HG03196 (cell line): ENCODE results near the gene ARHGAP8.
"Not testable (repeated sequence)": the region's sequence is repeated elsewhere in the genome, so short reads cannot be mapped to it uniquely, and the experiment has no call there.

ENCODE experiments used
- ATAC-seq: cut with Tn5 transposase; IDR thresholded peaks from one replicate; pipeline ENCODE4 v1.9.1; 2021; ENCODE audit not compliant: unreplicated experiment

Gene ARHGAP8

GRCh38 chr22:44848791-44849420 lies 96.5 kb downstream of the ARHGAP8 start:
- ATAC-seq: no peak

DNA sequence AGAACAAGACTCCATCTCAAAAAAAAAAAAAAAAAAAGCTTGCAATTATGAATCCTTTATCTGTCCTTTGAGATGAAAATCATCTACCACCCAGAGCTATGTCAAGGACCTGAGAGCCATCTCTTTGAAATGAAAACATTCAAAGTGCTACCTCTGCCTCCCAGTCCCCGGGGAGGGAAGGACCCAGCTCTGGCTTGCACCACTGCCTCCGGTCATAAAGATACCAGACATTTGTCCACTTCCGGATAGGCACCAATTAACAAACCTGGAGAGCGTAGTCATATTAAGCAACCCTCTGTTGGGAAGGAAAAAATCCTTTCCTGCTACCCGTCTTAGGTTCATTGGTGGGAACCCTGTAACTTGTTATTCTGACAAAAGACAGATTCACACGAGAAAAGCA lies 98.6 kb downstream of the ARHGAP8 start:
- no peak for ATAC-seq

- not testable (repeated sequence) for ATAC-seq
These were observed 102.3 kb downstream of the ARHGAP8 start for GRCh38 chr22:44854641-44855040.

GRCh38 chr22:44855855-44856254 lies 103.5 kb downstream of the ARHGAP8 start:
- no peak for ATAC-seq

DNA sequence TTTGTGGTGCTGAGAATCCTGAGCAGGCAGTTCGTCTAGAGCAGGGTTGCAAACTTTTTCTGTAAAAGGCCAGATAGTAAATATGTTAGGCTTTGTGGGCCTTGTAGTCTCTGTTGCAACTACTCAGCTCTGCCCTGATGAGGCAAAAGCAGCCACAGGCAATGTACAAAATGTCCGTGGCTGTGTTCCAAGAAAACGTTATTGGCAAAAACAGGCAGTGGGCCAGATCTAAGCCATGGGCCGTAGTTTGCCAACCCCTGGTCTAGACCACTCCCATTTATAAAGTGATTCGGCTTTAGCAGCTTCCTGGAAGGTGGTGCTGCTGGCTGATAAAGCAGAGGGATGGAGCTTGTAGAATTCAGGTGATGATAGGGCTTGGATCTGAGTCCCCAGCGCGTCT lies 106.4 kb downstream of the ARHGAP8 start:
- ATAC-seq: not testable (repeated sequence)

DNA sequence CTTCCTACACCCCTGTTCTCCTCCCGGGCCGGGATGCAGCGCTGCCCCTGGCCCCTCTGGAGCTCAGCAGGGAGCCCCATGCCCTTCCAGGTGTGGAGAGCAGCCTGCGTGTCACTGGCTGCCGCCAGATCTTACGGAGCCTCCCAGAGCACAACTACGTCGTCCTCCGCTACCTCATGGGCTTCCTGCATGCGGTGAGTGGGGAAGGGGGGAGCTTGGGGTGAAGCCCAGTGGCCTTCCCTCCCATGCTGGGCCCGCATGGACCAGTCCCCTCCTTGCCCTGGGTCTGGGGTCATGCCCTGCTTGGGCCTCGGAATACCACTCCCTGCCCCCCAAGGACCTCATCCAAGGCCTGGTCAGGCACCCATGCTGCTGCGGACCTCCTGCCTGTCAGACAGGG lies 107.3 kb downstream of the ARHGAP8 start:
- no peak for ATAC-seq

DNA sequence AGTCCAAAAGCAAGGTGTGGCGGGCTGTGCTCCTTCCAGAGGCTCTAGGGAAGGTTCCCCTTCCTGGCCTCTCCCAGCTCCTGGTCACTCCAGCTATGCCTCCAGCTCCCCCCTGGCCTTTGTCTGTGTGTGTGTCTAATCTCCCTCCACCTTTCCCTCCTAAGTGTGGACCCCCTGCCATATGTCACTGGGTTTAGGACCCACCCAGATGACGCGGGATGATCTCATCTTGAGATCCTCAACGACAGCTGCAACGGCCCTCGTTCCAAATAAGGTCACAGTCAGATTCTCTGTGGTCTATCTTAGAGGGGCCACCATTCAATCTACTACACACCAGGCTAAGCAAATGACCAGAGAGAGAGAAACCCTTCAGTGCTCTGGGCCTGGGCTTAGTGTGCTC lies 107.9 kb downstream of the ARHGAP8 start:
- ATAC-seq: no peak

DNA sequence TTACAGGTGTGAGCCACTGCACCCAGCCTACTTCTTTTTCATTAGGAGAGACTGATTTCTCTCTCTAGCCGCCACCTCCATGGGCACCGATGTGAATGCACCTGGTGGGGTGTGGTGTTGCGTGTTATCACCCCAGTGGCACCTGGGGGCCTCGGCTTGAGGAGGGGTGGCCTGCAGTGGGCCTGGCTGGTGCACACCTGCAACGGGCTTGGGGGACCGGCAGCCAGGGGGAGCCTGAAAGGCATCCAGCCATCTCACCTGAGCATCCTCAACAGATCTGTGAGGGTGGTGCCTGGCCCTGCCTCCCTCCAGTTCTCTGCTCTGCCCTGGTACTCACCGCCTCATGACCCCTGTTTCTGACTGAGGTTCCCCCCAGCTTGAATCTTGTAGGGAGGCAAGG lies 108.9 kb downstream of the ARHGAP8 start:
- no peak for ATAC-seq

DNA sequence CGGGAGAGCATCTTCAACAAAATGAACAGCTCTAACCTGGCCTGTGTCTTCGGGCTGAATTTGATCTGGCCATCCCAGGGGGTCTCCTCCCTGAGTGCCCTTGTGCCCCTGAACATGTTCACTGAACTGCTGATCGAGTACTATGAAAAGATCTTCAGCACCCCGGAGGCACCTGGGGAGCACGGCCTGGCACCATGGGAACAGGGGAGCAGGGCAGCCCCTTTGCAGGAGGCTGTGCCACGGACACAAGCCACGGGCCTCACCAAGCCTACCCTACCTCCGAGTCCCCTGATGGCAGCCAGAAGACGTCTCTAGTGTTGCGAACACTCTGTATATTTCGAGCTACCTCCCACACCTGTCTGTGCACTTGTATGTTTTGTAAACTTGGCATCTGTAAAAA lies 109.9 kb downstream of the ARHGAP8 start:
- no peak for ATAC-seq

GRCh38 chr22:44862981-44863860 lies 110.8 kb downstream of the ARHGAP8 start:
- ATAC-seq: no peak

DNA sequence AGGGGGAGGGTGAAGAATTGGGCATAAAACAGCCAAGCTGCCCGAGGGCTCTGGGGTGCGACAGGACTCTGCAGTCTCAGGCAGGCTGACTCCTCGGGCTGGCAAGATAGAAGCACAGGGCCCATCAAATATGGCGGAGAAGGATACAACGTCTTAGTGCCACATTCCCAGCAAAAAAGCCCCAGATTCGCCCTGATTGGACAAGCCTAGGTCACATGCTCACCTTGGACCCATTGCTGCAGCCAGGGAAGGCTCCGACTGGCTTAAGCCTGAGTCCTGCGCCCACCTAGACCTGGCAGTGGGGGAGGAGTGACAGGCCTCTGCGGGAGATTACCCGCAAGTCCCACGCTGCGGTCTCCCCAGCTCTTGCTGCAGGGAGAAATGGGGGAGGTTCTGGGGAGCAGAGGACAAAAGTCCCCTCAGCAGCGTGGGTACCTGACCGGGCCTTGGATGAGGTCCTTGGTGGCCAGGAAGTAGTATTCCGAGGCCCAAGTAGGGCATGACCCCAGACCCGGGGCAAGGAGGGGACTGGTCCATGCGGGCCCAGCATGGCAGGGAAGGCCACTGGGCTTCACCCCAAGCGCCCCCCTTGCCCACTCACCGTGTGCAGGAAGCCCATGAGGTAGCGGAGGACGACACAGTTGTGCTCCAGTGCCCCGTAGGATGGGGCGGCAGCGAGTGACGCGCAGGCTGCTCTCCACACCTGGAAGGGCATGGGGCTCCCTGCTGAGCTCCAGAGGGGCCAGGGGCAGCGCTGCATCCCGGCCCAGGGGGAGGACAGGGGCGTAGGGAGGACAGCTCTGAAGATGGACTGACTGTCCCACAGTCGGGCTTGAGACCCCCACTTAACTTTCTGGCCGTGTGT lies 113.0 kb downstream of the ARHGAP8 start:
- no peak for ATAC-seq

DNA sequence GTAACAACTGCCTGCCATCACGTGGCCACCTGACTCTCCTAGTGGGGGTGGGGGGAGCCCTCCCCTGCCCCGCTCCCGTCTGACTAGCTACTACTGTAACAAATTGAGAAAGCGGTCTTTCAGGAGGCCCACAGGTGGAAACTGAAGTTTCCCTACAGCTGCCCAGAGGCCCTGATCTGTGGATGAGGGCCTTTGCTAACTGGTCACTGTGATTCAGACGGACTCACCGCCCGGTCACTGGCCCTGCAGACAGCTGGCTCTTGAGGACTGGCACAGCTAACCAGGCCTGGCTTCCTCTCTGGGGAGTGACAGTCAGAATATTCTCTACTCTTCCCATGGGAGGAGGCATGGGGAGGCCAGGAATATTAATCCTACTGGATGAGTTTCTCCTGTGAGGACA lies 116.8 kb downstream of the ARHGAP8 start:
- ATAC-seq: no peak

DNA sequence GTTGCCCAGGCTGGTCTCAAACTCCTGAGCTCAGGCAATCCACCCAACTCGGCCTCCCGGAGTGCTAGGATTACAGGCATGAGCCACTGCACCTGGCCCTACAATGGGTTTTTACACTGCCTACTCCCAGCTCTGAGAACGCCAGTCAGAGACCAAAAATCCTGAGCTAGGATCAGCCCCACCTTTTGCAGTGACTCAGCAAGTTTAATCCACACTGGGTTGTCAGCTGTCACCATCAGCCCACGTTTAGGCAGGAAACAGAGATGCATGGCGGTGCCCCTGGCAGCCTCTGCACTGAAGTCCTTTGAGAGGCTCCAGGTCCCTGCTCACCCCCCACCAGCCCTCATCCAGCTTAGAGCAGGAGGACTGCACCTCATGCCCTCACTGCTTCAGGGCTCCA lies 117.6 kb downstream of the ARHGAP8 start:
- no peak for ATAC-seq

DNA sequence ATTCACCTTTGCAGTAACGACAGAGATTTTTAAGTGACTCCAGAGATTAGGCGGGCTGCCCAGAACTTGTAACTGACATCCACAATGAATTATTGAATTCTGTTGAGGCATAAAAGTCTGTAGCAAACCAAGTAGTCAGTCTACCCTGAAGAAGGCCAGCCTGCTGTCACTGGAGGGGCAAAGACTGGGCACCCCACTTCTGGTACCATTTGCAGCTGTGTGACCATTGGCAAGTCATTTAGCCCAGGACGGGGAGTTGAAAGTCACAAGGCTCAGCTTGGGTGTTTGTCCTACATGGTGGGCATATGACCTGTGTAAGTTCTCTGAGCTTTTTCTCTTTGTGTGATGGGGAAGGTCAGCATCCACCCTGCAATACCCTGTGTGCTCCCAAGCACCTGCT lies 119.4 kb downstream of the ARHGAP8 start:
- no peak for ATAC-seq

DNA sequence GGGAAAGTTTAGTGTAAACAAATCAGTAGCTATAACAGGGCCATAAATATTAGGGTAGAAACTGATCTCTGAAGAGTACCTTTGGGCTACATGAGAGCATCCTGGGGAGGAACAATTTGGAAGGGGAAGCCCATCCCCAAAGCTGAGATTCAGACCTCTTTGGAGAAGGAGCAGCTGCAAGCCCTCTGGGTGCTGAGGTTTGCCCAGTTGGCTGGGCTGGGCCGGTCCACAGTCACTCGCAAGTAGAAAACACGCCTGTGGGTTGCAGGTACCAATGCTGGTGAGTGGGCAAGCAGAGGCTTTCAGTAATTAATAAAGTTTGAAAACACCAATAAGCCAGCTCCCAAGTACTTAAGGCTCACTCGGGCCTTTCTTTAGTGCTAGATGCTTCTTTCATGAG lies 124.5 kb downstream of the ARHGAP8 start:
- no peak for ATAC-seq

GRCh38 chr22:44878483-44879300 lies 126.3 kb downstream of the ARHGAP8 start:
- no peak for ATAC-seq

GRCh38 chr22:44879301-44879680 lies 126.9 kb downstream of the ARHGAP8 start:
- no peak for ATAC-seq

DNA sequence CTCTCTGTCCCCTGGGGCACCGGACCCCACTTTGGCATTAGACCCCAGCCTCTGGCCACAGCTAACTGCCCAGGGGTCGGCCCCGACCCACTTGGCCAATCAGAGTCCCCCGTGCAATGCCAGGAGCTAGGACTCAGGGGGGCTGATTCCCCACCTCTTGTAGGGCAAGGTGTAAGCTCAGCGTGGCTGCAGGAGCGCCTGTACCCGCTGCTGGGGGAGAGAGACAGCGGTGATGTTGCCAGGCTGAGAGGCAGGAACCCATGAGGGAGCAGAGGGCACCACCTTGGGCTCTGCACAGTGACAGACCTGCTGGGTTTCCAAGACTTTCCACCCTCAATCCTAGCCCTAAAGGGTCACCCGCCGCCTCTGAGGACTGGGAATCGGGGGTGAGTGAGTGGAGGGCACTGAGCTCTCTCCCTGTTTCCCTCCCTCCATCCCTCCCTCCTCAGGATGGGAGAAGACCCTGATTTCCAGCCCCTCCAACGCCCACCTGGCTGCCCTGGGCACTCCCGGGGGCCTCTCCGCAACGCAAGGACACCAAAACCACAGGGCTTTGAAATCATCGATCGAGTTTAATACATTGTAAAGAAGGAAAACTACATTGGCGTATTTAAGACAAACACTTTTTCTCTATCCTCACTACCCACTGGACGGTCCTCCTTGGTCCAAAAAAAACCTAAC lies 128.4 kb downstream of the ARHGAP8 start:
- no peak for ATAC-seq

DNA sequence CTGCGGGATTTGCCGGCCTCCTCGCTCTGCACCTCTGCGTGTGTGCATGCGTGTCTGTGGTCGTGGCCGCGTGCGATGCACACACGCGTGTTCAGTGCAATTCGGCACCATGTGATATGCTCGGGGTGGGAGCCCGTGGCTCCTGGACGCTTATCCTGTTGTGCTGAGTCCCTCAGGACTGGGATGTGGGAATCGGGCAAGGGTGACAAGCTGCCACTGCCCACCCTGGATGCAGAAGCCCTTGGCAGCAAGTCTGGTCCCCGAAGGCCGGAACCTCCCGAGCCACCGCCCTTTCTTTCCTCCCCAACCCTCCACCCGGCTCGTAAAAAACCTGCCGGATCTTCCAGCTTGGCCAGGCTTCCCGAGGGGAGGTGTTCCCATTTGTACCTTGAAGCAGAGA lies 129.2 kb downstream of the ARHGAP8 start:
- no peak for ATAC-seq

DNA sequence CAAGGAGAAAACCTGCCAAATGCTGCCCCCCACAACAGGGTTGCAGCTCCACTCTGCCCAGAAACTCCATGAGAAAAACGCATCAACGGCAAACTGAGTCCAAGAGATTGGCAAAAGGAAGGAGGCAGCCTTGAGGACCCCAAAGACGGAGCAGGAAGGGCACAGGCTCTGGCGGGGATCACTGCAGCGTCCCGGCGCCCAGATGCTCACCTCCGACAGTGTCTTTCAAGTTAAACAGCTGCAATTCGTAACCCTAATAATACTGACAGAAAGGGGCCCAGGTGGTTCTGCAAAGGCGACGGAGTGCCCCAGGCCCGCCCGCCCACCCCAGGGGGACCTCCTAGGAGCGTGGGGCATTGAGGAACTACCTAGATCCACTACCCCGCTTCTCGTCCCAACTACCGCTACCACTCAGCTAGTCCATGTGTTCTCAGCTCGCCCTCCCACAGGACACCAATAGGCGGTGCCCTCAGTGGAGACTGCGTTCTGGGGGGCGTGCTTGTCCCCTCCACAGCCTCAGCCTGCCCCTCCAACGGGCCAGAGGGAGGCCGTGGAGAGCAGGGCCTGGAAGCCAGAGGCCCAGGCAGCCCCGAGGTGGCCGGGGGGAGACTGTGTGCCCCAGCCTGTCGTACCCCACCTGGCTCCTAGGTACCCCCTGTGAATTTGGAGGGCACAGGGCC lies 130.0 kb downstream of the ARHGAP8 start:
- no peak for ATAC-seq
